GM12873 (cell line): ENCODE measurements around the gene GALNT10.

Source experiments
- CTCF ChIP-seq: IDR thresholded peaks from 2 replicates; pipeline ENCODE4 v1.5.1; 2012; ENCODE audit warnings: low read depth, mild to moderate bottlenecking, moderate library complexity, low read length, control low read depth; ENCODE audit not compliant: insufficient read depth; ENCODE audit errors: missing control alignments

GALNT10 gene

DNA sequence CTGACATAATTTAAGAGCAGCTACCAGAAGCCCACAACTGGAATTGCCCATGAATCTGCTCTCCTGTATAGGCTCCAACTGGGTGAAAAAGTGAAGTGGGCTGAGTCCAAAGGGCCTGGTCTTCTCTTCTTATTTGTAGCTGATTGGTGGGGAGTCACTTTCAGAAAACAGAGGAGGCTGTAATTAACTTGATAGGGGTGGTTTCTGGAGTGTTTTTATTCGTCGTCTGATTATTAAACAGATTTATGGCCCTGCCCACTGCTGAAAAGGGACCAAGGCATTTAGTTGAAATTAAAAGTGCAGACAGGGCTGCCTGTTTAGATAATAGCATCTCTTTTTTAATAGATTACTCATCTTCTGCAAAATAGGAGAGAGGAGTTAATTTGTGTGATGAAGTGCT, 174.2 kb downstream of the GALNT10 start:
- TF ChIP-seq CTCF = no peak

DNA sequence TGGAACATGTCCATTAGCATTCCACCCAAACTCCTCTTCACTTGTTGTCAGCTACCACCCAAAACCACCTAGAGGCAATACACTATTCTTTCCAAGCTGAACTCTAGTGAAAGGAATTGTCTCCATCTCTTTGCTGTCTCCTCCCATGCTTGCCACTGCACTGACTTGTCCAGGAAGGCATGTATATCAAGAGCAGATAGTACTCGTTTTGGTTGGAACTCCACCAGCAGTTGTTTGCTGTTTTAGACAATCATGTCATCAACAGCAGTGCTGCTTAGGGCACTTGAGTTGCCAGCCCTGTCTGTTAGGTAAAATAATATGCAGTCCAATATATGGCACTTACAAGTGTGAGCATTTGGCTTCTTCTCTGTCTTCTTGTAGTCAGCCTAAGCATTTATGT, 175.3 kb downstream of the GALNT10 start:
- no peak for TF ChIP-seq CTCF

- no peak for TF ChIP-seq CTCF
Observed at GRCh38 chr5:154366353-154366752, 175.8 kb downstream of the GALNT10 start.

GRCh38 chr5:154367101-154367500, 176.6 kb downstream of the GALNT10 start:
- TF ChIP-seq CTCF = no peak

- TF ChIP-seq CTCF = no peak
Observed at GRCh38 chr5:154368041-154368800, 177.7 kb downstream of the GALNT10 start.

DNA sequence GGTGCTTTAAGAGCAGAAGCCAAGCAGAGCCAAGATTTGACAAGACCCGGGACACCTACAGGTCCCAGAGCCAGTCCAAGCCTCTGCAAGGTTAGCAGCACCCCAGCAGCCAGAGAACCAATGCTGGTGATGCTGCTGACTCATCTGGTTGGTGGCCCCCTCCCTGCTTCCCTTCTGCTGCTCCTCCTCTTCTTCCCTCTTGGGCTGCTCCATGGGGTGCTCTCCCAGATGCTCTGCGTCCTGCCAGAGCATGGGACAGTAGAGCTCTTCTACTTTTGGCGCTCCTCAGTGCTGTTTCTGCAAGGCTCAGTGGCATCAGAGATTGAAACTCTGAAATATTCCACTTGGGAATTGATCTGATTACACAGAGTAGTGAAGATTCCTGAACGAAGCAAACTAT, 179.1 kb downstream of the GALNT10 start:
- TF ChIP-seq CTCF = no peak

DNA sequence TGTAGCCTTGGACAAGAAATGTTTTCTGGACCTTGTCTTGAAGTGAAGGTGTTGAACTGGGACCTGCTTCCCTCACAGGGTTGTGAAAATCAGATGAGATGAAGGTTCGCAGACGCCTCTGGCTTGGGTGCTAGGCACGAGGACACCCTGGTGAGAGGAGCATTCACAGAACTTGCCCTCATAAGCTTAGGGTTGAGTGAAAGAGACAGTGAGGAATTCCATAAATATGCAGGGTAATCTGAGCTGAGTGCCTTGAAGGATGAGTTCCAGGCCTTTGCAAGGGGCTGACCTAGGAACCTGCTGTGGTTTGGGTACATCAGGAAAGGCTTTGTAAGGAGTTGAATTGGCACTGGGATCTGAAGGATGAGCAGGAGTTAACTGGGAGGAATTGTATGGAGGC, 179.6 kb downstream of the GALNT10 start:
- no peak for TF ChIP-seq CTCF
